ENCODE measurements around the gene TNRC6B. TPM values are rescaled to one million over a fixed set of nuclear protein-coding genes. Genes with fewer than 3 reads are reported as not detected.

TNRC6B gene
- total RNA-seq, 4 donors from 2014 or later, result 32.6 to 37.1 (median 36.7) TPM

DNA sequence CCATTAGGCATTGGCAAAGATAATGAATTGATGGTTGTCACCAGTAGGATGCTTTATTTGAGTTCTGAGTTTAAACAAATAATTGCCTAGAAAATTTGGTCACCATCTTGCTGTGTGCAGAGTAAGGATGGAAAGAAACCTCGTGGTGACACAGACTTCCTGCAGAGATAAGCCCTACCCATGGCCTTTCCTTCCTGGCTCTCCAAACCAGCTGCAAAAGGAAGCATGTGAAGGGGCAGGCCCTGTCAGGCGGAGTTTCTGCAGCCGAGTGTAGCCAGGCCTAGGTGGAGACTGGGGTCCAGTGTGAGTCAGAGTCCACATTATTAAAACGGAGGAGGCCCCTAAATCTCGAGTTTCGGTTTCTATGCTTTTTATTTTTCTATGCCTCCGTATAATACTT is 85.5 kb downstream of the TNRC6B start:
- TF ChIP-seq CTCF (IDR thresholded peaks at IDR 0.05; ENCODE audit: low read depth), result no peak

DNA sequence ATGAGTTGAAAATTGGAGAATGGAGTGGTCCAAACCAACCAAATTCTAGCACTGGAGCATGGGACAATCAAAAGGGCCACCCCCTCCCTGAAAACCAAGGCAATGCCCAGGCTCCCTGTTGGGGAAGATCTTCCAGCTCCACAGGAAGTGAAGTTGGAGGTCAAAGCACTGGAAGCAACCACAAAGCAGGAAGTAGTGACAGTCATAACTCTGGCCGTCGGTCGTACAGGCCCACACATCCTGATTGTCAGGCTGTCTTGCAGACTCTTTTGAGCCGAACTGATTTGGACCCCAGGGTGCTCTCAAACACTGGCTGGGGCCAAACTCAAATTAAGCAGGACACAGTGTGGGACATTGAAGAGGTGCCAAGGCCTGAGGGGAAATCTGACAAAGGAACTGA is 88.1 kb downstream of the TNRC6B start:
- TF ChIP-seq CTCF (IDR thresholded peaks at IDR 0.05; ENCODE audit: low read depth), result no peak

DNA sequence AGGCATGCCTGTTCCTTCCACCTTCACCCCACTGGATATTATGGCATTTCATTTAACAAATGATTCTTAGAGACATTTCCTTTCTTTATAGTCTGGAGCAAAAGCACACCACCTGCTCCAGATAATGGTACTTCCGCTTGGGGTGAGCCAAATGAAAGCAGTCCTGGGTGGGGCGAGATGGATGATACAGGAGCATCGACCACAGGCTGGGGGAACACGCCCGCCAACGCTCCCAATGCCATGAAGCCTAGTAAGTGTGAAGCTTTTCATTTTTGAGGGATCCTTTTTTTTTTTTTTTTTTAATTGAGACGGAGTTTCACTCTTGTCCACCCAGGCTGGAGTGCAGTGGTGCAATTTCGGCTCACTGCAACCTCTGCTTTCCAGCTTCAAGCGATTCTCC is 92.3 kb downstream of the TNRC6B start:
- no peak for TF ChIP-seq CTCF (IDR thresholded peaks at IDR 0.05; ENCODE audit: low read depth)

DNA sequence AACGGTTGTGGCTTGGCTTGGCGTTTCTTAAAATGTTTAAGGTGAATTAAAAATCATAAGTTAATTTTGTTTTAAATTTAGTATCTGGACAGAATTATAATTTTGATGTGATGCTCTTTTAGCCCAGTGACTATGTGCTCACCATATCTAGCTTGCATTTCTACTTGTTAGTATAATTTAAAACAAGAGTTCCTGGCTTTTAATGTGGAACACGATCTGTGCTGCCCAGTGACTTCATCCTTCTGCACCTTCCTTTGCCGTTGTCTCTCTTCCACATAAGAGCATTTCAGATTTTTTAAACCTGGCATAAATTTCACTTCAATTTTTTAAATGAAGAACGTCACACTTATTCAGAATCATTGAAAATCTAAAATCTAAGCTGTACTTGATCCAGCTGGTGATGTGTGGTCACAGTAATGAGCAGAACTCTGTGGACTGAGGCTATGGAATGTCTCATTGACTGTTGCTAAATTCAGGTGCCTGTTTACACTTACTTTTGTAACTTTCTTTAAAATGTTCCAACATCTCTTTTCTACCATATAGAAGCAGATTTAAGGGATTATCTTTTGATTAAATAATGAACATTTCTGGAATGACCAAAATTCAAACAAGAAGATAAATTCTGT is 93.1 kb downstream of the TNRC6B start:
- no peak for TF ChIP-seq CTCF (IDR thresholded peaks at IDR 0.05; ENCODE audit: low read depth)

DNA sequence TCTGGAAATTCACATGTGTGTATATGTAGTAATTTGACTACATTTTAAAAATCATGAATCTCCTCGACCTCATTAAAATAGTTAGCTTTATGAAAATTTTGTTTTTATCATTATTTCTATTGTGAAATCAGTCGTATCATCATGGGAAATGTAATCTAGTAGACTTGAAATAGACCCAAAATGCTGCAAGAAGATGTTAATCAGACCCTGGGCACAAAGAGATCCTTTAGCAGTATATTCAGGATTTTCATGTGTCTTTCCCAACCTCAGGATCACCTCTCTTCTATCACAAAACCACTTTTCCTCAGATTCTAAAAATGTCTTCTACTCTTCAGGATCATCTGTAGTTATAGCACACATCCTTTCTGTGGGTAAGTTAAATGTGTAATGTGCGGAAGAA is 93.7 kb downstream of the TNRC6B start:
- TF ChIP-seq CTCF (IDR thresholded peaks at IDR 0.05; ENCODE audit: low read depth), result no peak

- TF ChIP-seq CTCF (IDR thresholded peaks at IDR 0.05; ENCODE audit: low read depth), result no peak
Observed at GRCh38 chr22:40273319-40273718, 95.6 kb downstream of the TNRC6B start.

GRCh38 chr22:40276996-40277823 is 99.5 kb downstream of the TNRC6B start:
- TF ChIP-seq CTCF (IDR thresholded peaks at IDR 0.05; ENCODE audit: low read depth), result no peak
